Midbrain (tissue), 1 donor: ENCODE measurements around the gene SLC39A3.
A peak's percentile ranks its signal among the peaks of the same experiment; 100 is the strongest.

Experiments
- DNase-seq: peaks from one replicate; lab custom pipeline; 2025; lab: John Stamatoyannopoulos, UW

SLC39A3 gene, protein sequence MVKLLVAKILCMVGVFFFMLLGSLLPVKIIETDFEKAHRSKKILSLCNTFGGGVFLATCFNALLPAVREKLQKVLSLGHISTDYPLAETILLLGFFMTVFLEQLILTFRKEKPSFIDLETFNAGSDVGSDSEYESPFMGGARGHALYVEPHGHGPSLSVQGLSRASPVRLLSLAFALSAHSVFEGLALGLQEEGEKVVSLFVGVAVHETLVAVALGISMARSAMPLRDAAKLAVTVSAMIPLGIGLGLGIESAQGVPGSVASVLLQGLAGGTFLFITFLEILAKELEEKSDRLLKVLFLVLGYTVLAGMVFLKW

DNA sequence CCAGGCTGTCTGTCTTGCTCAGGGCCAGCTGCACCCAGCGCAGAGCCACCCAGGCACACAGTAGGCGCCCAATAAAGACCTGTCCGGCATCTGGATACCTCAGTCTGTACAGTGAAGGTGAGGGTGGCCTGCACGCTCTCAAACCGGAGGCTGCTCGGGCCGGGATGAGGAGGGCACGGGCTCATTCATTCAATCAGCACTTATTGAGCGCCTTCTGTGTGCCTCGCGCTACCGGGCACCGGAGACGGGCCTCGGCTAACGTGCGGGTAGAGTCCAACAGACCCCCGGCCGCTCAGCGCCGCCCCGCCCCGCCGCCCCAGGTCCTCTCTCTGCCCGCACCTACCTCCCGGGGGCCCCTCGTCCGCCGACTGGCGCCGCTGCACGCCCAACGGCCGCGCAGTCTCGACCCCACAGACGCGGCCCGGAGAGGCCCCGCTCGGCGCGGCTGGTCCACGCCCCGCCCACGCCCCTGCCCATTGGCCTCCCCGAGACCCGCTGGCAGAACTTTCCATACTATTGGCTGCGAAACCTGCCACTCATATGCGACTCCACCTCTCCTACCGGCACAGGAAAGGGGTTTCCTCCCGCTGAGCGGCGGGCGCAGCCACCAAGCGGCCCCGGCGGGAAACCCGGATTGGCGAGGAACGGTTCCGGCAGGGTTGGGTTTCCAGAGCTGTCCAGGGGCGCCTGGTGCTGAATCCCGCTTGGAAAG is at the start of gene SLC39A3:
Gene SLC39A3 (minus strand): TSS at position 416 of the 712 bp plus-strand sequence. CDS start 2,760 bp downstream, outside the sequence.
- DNase-seq = peak; percentile 96

- DNase-seq = no peak
Observed at GRCh38 chr19:2788237-2788636, 48.4 kb upstream of the SLC39A3 start.

DNA sequence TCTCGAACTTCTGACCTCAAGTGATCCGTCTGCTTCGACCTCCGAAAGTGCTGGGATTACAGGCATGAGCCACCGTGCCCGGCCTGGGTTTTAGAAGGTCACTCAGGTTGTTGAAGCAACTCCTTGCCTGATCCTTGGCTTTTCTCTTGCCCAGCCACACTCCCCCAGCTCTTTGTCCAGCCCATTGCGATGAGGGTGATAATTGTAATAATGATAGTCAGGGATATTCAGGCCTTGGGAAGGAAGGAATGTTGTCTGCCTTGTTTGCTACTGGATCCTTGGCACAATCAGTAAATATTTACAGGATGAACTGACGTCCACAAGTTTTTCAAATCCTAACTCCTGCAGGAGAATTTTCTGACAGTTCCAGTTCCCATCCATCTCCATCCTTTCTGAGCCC is 47.3 kb upstream of the SLC39A3 start:
- no peak for DNase-seq

- DNase-seq = peak; percentile 99
Observed at GRCh38 chr19:2785244-2785997, 45.6 kb upstream of the SLC39A3 start, which contains the start of gene THOP1. Gene THOP1 (plus strand): TSS chr19:2785503. CDS start chr19:2785663, 160 bp downstream.

DNA sequence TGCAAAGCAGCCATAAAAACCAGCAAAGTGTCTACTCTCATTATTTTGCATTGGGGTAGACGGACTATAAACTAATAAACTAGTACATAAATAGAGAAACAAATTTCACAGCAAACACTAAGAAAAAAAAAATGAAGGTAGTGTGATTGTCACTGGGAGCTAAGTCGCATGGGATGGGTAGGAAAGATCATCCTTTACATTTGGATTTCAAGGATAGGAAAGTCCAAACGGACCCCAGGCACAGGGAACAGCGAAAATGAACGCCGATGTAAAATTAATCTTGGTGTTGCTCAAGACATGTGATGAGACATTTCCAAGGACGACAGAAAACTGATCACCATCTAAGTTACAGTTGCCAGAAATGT is 43.9 kb upstream of the SLC39A3 start:
- DNase-seq = no peak

GRCh38 chr19:2782936-2783780 is 43.3 kb upstream of the SLC39A3 start, which contains the start of gene SGTA:
Gene SGTA (minus strand): TSS chr19:2783273. CDS start chr19:2769068, 14,205 bp downstream.
- DNase-seq = peak; percentile 99

DNA sequence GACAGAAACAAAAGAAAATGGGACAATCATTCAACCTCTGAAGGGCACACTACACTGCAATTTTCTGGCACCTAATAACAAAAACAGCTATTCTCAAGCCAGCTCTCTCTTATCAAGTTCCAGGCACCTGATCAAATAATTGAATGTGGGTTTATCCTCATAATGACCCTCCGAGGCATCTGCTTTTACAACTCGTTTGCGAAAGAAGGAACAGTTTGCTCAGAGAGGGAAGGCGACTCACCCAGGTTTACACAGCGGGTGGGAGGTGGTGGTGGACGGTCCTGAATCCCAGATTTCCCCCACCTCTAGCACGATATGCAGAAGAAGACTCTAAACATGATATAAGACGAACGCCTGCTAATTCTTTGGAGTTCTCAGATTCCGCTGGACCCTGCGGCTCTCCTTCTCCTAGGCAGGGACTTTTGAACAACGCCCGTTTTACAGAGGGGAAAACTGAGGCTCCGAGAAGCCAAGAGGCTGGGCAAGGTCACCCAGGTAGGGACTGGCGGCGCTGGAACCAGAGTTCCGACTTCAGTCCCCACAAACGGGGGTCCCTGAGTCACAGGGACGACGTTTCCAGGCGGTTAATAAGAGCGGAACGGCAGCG is 42.6 kb upstream of the SLC39A3 start:
- DNase-seq = no peak

DNA sequence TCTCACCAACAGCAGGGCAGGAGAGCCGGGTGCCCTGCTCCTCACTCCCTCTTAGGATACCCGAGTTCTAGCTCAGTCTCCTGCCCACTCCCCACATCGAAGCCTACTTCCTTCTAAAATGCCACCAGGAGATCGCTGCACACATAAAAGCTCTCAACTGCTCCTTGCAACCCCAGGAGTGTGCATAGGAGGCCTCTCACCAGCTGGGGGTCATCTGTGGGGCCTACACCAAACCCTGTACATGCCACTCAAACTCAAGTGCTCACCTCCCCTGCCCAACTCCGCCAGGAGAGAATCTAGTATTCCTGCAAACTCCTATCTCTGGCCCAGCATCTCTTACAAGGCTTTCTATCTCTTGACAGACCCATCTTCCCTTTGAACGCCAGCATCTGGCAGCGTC is 40.5 kb upstream of the SLC39A3 start:
- DNase-seq = no peak

GRCh38 chr19:2779121-2779740 is 39.4 kb upstream of the SLC39A3 start:
- DNase-seq = peak; percentile 58

GRCh38 chr19:2777952-2778683 is 38.3 kb upstream of the SLC39A3 start:
- no peak for DNase-seq

GRCh38 chr19:2775556-2776430 is 36.0 kb upstream of the SLC39A3 start:
- DNase-seq = no peak

GRCh38 chr19:2774953-2775555 is 35.2 kb upstream of the SLC39A3 start:
- no peak for DNase-seq

GRCh38 chr19:2774083-2774679 is 34.4 kb upstream of the SLC39A3 start:
- DNase-seq = no peak

DNA sequence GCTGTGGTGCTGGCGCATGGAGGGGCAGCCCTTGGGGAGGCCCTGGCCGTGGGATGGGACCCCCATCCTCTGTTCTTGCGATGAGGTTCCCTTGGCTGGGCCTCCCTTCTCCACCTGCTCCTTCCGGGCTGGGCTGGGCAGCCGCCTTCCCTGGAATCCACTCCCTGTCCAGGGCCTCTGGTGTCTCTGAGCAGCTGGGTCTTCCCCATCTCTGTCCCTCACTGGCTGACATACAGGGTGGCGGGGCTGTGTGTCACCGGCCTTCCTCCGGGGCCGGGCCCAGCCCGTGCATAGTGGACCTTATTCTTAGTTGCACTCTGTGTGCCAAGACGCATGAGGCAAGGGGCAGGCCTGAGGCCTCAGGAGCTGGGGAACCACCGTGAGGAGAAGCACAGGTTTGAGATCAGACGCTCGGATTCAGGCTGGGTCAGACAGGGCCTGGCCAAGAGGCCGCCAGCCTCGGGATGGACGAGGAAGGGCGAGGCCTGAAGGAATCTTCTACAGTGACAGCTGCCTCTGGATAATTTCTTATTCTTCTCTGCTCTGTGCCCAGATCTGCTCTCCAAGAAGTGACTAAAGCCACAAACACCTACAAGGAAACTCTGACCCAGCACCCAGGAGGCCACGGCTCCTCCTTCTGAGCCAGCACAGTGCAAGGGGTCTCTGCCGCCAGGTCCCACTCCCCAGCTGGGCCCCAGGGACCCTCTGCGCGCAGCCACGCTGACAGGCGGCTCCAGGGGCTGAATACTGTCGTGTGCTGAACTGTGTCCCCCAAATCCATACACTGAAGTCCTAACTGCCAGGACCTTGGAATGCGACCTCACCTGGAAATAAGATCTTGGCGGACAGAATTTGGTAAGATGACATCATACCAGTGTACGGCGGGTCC is 32.2 kb upstream of the SLC39A3 start:
- DNase-seq = no peak

DNA sequence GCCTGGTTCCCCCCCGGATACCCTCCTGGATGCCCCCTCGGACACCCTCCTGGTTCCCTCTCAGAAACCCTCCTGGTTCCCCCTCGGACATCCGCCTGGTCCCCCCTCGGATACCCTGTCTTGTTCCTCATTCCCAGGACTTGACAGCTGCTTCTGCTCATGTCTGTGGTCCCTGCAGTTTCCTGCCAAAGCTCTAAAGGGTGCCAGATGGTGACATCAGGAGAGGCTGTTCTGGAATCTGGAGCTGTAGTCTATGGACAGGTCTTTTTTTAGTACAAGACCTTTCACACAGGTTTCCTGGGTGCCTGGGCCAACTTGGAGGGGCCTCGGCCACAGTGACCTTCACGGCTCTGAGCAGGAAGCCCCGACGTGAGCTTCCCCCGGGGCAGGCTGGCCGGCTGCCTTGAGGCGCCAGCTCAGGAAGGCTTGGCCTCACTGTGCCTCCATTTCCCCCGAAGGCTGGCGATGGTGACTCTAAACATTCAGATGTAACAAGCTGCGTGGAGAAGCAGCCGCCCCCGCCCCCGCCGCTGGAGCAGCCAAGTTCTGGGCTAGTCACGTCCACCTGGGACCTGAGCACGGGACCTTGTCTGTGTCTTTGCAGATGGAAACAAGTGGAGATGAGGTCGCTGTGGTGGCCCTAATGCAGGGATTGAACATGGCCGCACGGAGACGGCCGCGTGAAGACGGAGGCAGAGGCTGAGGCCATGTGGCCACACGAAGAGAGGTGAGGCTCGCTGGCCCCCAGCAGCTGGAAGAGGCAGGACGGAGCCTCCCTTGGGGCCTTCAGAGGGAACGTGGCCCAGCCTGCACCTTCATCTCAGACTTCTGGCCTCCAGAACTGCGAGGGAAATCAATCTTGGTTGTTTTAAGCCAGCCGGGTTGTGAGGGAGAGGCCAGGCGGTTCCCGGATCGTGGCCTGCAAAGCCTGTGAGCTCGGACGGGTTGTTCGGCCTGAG is 30.5 kb upstream of the SLC39A3 start:
- peak; percentile 20 for DNase-seq

DNA sequence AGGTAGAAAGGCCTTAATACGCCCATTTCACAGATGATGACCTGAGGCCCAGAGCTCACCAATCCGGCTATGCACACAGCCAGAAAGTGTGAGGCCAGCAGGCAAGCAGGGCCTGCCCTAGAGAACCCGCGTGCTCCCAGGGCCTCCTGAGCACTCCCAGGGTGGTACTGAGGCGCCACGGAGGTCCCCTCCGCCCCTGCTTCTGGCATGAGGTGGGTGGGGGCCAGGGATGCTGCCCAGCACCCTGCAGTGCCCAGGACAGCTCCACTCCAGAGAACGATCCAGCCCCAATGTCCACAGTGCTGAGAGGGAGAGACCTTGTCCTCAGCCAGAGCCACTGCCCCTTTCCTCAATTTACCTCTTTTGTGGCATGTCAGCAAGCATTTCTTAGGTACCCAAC is 29.4 kb upstream of the SLC39A3 start:
- no peak for DNase-seq
